Kidney epithelial cell (primary cell): ENCODE results near the gene C9orf153. TPM values are rescaled to one million over a fixed set of nuclear protein-coding genes. Genes with fewer than 3 reads are reported as not detected.
A peak's percentile ranks its signal among the peaks of the same experiment; 100 is the strongest.
"Not testable (repeated sequence)": the region's sequence is repeated elsewhere in the genome, so short reads cannot be mapped to it uniquely, and the experiment has no call there.

ENCODE experiments used
- DNase-seq: peaks from one replicate; pipeline ENCODE4 v3.0.0-alpha.2; 2010; ENCODE audit warnings: low read depth
- H3K27me3 ChIP-seq: 2 replicates; pipeline ENCODE4 v1.6.0; 2011; ENCODE audit warnings: low read length; ENCODE audit not compliant: control insufficient read depth, insufficient read depth
- H3K36me3 ChIP-seq: 2 replicates; pipeline ENCODE4 v1.5.1; 2011; ENCODE audit warnings: low read length; ENCODE audit not compliant: control insufficient read depth, insufficient read depth
- H3K4me3 ChIP-seq: 2 replicates; pipeline ENCODE4 v1.5.1; 2011; ENCODE audit warnings: low read depth, mild to moderate bottlenecking, control low read depth, low read length
- total RNA-seq: library from RNA; depleted of rRNA; stranded (reverse); fragments of >200 nt; gene quantifications from 2 replicates; pipeline ENCODE4 v1.2.3, GENCODE V29; 2015
- TF ChIP-seq, protein P1 (sequence below): IDR thresholded peaks from 2 replicates; pipeline ENCODE4 v1.5.1; 2011; ENCODE audit warnings: mild to moderate bottlenecking, moderate library complexity, low read length, control low read depth, inconsistent platforms; ENCODE audit not compliant: insufficient read depth, poor library complexity, severe bottlenecking

C9orf153 gene
- total RNA-seq, 1 donor from 2014 or later, result not detected

DNA sequence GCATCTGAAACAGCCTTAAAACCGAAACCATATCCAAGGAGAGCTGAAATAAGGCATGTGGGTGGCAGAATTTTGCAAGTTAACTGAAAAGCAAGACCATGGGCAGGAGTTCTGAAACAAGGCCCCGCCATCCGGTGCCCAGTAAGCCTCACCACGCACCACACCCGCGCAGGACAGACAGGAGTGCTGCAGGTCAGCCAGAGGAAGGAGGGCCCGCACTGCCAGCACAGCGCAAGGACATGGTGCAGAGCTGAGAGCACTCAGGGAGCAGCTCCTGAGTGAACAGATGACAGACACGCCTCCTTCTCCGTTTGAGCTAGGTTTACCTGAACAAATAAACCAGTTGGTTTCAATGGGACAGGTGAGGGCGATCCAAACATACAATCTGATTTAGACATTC is 39.4 kb upstream of the C9orf153 start:
- no peaks in the 10 kb centered on the region for H3K27me3 ChIP-seq
- peaks cover 1% of the 10 kb centered on the region for H3K36me3 ChIP-seq
- no peak overlapping the region for H3K4me3 ChIP-seq
- no peak for DNase-seq
- TF ChIP-seq, protein P1, sequence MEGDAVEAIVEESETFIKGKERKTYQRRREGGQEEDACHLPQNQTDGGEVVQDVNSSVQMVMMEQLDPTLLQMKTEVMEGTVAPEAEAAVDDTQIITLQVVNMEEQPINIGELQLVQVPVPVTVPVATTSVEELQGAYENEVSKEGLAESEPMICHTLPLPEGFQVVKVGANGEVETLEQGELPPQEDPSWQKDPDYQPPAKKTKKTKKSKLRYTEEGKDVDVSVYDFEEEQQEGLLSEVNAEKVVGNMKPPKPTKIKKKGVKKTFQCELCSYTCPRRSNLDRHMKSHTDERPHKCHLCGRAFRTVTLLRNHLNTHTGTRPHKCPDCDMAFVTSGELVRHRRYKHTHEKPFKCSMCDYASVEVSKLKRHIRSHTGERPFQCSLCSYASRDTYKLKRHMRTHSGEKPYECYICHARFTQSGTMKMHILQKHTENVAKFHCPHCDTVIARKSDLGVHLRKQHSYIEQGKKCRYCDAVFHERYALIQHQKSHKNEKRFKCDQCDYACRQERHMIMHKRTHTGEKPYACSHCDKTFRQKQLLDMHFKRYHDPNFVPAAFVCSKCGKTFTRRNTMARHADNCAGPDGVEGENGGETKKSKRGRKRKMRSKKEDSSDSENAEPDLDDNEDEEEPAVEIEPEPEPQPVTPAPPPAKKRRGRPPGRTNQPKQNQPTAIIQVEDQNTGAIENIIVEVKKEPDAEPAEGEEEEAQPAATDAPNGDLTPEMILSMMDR, result no peak

DNA sequence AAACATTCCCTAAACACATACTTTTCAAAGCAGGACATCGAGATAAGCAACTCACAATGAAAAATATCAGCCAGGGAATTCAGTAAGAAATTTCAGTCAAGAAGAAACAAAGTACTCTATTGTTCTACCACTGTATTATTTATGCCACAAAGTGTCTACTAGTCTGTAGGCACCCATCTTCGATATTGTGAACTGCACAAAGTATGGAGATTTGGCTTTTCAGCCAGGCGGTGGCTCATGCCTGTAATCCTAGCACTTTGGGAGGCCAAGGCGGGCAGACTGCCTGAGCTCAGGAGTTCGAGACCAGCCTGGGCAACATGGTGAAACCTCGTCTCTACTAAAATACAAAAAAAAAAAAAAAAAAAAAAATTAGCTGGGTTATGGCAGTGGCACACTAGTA is 30.9 kb upstream of the C9orf153 start:
- DNase-seq, H3K4me3 ChIP-seq, H3K36me3 ChIP-seq, H3K27me3 ChIP-seq: not testable (repeated sequence)

DNA sequence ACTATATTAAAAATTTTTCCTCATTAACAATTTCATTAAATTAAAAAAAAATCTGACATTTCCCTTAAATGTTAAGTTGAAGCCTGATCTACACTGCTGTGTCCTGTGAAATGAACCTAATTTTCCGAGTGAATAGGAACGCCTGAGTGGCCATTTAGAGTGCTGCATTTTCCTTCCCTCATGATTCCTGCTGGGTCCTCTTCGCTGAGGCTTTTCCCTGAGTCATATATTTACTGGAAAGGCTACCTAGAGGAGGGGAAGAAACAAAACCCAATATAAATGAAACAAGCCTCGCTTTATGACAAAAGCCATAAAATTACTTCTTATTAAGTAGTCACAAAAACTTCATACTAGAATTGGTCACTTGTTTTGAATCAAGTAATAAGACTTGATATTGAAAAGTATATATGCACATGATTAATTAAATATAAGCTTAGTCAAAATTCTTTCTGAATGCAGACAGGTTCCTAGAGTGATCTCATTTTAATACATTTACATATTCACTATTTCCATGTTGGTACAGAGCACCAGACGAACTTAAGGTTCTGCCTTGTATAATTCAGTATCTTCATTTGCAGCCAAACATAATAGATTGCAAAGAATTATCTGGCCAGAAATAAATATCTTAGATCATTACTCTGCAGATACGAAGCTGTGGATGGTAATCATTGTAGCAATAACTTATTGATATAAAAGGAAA is 29.2 kb upstream of the C9orf153 start:
- DNase-seq, result no peak
- H3K36me3 ChIP-seq, result no peaks in the 10 kb centered on the region
- TF ChIP-seq, protein P1, result no peak
- H3K27me3 ChIP-seq, result no peaks in the 10 kb centered on the region
- no peak overlapping the region for H3K4me3 ChIP-seq

DNA sequence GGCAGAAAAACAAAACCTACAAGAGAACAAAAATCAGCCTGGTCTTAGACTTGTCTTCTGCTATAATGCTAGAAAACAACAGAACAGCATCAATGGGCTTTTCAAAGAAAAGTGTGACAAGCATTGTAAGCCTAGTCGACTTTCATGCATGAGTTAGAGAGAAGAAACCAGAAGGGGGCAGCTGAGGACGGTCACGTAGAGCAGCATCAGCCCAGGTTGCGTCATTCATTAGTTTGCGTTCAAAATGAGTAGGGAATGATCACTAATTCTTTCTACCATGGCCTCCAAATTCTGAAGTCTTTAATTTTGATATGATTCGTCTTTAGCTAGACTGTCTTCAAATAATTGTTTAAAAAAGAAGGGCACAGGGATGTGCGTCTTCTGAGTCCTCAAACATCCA is 27.6 kb upstream of the C9orf153 start:
- Histone ChIP-seq H3K4me3 (no peak overlapping the region), H3K36me3 (no peaks in the 10 kb centered on the region), H3K27me3 (no peaks in the 10 kb centered on the region)
- TF ChIP-seq, protein P1, result peak; percentile 45
- peak; percentile 12 for DNase-seq

DNA sequence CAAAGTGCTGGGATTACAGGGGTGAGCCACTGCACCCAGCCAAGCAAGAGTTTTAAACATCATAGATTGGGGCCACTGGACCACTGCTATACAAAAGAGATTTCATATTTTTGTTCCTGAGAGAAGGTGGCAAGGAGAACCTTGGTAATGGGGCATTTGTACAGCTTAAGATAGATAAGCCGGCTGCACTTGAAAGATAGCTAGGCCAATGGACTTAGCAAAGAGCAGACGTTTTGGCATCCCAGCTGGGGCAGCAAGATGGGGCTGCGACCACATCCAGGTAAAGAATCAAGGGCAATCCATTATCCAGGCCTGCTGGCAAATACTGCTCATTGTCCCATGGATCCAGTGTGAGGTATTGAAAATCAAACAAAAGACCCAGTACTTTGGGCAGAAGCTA is 26.8 kb upstream of the C9orf153 start:
- TF ChIP-seq, protein P1, result no peak
- no peak for DNase-seq
- no peak overlapping the region for H3K4me3 ChIP-seq
- no peaks in the 10 kb centered on the region for H3K27me3 ChIP-seq
- no peaks in the 10 kb centered on the region for H3K36me3 ChIP-seq

DNA sequence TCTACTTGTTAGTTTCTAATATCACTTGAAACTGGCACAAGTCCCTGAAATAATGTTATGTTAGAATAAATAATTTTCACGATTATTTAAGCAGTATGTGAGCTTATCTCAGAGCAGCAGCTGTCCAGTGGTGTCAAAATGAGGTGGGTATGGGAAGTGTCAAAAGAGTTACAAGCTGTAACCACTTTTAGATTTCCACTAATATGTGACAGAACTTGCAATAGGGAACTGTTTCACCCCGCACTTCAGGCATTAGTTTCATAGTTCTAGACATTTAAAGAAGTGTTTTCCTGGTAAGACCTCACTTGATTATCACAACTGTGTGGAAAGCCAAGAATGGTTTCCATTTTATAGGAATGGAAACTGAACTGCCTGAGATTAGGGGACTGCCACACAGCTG is 25.8 kb upstream of the C9orf153 start:
- TF ChIP-seq, protein P1, result no peak
- Histone ChIP-seq H3K36me3 (no peaks in the 10 kb centered on the region), H3K27me3 (no peaks in the 10 kb centered on the region), H3K4me3 (no peak overlapping the region)
- DNase-seq, result no peak
